ENCODE results near the gene CYB561A3. TPM values are rescaled to one million over a fixed set of nuclear protein-coding genes. Genes with fewer than 3 reads are reported as not detected.

CYB561A3 gene
- total RNA-seq, 2 experiments from 2014 or later = 28.1 to 63.8 TPM

- H2AFZ ChIP-seq (ENCODE audit: low read length) = 0 out of 2 replicates have a peak overlapping the region, but pooled peaks have one; percentile 9
- peak overlapping the region; percentile 55 for H3K4me3 ChIP-seq (ENCODE audit: low read depth, low read length, poor library complexity, severe bottlenecking)
- peak overlapping the region; percentile 94 for H3K27ac ChIP-seq (ENCODE audit: low read depth, low read length, poor library complexity, severe bottlenecking)
- DNase-seq (ENCODE audit: low spot score) = peak; percentile 44
- CTCF ChIA-PET (ENCODE audit: unreplicated experiment) = interaction anchor here (2.5 kb wide), 1 partner anchor 21 kb away, joined by 19 read pairs; no protein-coding TSS in a partner anchor
- intact Hi-C loops (cut with micrococcal nuclease; ENCODE audit: unreplicated experiment) = loop anchor here (1.0 kb wide), 2 partner anchors 20 to 195 kb away; partner anchors contain the start of gene VPS37C
- POLR2A ChIA-PET = interaction anchor here (1.2 to 3.4 kb wide), 7 partner anchors 9 to 45 kb away, joined by 3 to 23 read pairs (median 6); no protein-coding TSS in a partner anchor
- H4K20me1 ChIP-seq (ENCODE audit: insufficient read depth, low read length) = no peaks in the 10 kb centered on the region
- H3K36me3 ChIP-seq (ENCODE audit: insufficient read depth, low read length) = peaks cover 35% of the 10 kb centered on the region
- TF ChIP-seq EZH2phosphoT487 (IDR thresholded peaks at IDR 0.05; ENCODE audit: borderline replicate concordance, low read depth, low read length) (no peak), CTCF (conservative IDR thresholded peaks at IDR 0.05; ENCODE audit: low read length) (no peak)
- no peaks in the 10 kb centered on the region for H3K9me3 ChIP-seq (ENCODE audit: low read length)
- H3K4me2 ChIP-seq (ENCODE audit: low read length) = peak overlapping the region; percentile 82
- no TSS peak for BruUV-seq (replicated peaks)
- H3K4me1 ChIP-seq (ENCODE audit: insufficient read depth, low read length, poor library complexity, severe bottlenecking) = peaks cover 63% of the 10 kb centered on the region
- peaks cover 26% of the 10 kb centered on the region for H3K79me2 ChIP-seq (ENCODE audit: insufficient read depth, low read depth, low read length)
- H3K9me2 ChIP-seq (ENCODE audit: insufficient read depth, low read length) = no peaks in the 10 kb centered on the region
These were observed 5.0 kb downstream of the CYB561A3 start for GRCh38 chr11:61356706-61357105.

GRCh38 chr11:61354208-61354607, 7.5 kb downstream of the CYB561A3 start:
- peak overlapping the region; percentile 9; the same call in 1 of the 2 replicates for H3K4me2 ChIP-seq (ENCODE audit: low read length)

More at GRCh38 chr11:61354208-61354607, 7.5 kb downstream of the CYB561A3 start:
- ChIA-PET POLR2A (interaction anchor here (0.6 to 1.3 kb wide), 5 partner anchors 9 to 1305 kb away, joined by 3 to 5 read pairs (median 4); no protein-coding TSS in a partner anchor), CTCF (ENCODE audit: unreplicated experiment) (no interaction called here)
- Histone ChIP-seq H4K20me1 (ENCODE audit: insufficient read depth, low read length) (no peaks in the 10 kb centered on the region), H2AFZ (ENCODE audit: low read length) (no peak overlapping the region), H3K36me3 (ENCODE audit: insufficient read depth, low read length) (peaks cover 58% of the 10 kb centered on the region), H3K79me2 (ENCODE audit: insufficient read depth, low read depth, low read length) (peaks cover 4% of the 10 kb centered on the region; the same call in 1 of the 2 replicates), H3K4me1 (ENCODE audit: insufficient read depth, low read length, poor library complexity, severe bottlenecking) (peaks cover 50% of the 10 kb centered on the region), H3K9me3 (ENCODE audit: low read length) (no peaks in the 10 kb centered on the region), H3K4me3 (ENCODE audit: low read depth, low read length, poor library complexity, severe bottlenecking) (no peak overlapping the region), H3K9me2 (ENCODE audit: insufficient read depth, low read length) (no peaks in the 10 kb centered on the region), H3K27ac (ENCODE audit: low read depth, low read length, poor library complexity, severe bottlenecking) (peak overlapping the region; percentile 7)
- TF ChIP-seq EZH2phosphoT487 (IDR thresholded peaks at IDR 0.05; ENCODE audit: borderline replicate concordance, low read depth, low read length) (no peak), CTCF (conservative IDR thresholded peaks at IDR 0.05; ENCODE audit: low read length) (no peak)
- intact Hi-C loops (cut with micrococcal nuclease; ENCODE audit: unreplicated experiment) = no loop called here
- no peak for DNase-seq (ENCODE audit: low spot score)
- no TSS peak for BruUV-seq (replicated peaks)

Data from OCI-LY7 (cell line).